Measurements from ENCODE around the gene ADSS2. TPM values are rescaled to one million over a fixed set of nuclear protein-coding genes. Genes with fewer than 3 reads are reported as not detected.
A peak's percentile ranks its signal among the peaks of the same experiment; 100 is the strongest.

The ADSS2 gene
- total RNA-seq, 1 donor from 2014 or later, result 31.9 TPM

GRCh38 chr1:244456586-244456985 is 4.9 kb upstream of the ADSS2 start:
- H3K4me1 Mint-ChIP-seq (ENCODE audit: low read depth, unreplicated experiment), result peaks cover 1% of the 10 kb centered on the region
- H3K27ac Mint-ChIP-seq (ENCODE audit: unreplicated experiment), result no peak overlapping the region
- H3K9me3 Mint-ChIP-seq (ENCODE audit: unreplicated experiment), result peaks cover 2% of the 10 kb centered on the region
- DNase-seq, result no peak
- peaks cover 4% of the 10 kb centered on the region for H3K36me3 Mint-ChIP-seq (ENCODE audit: unreplicated experiment)
- TF ChIP-seq CTCF (IDR thresholded peaks at IDR 0.05; ENCODE audit: partially characterized antibody, unreplicated experiment), result no peak
- peaks cover 6% of the 10 kb centered on the region for H3K27me3 Mint-ChIP-seq (ENCODE audit: unreplicated experiment)
- no peak overlapping the region for H3K4me3 Mint-ChIP-seq (ENCODE audit: unreplicated experiment)

- peaks cover 4% of the 10 kb centered on the region for H3K9me3 Mint-ChIP-seq (ENCODE audit: unreplicated experiment)
- no peak for TF ChIP-seq CTCF (IDR thresholded peaks at IDR 0.05; ENCODE audit: partially characterized antibody, unreplicated experiment)
- peaks cover 4% of the 10 kb centered on the region for H3K36me3 Mint-ChIP-seq (ENCODE audit: unreplicated experiment)
- peaks cover 10% of the 10 kb centered on the region for H3K27me3 Mint-ChIP-seq (ENCODE audit: unreplicated experiment)
- no peak overlapping the region for H3K27ac Mint-ChIP-seq (ENCODE audit: unreplicated experiment)
- no peak for DNase-seq
- H3K4me3 Mint-ChIP-seq (ENCODE audit: unreplicated experiment), result no peak overlapping the region
- H3K4me1 Mint-ChIP-seq (ENCODE audit: low read depth, unreplicated experiment), result peaks cover 11% of the 10 kb centered on the region
These were observed 2.7 kb upstream of the ADSS2 start for GRCh38 chr1:244454412-244454811.

- Mint-ChIP-seq H3K36me3 (ENCODE audit: unreplicated experiment) (peaks cover 4% of the 10 kb centered on the region), H3K27ac (ENCODE audit: unreplicated experiment) (peak overlapping the region; percentile 93), H3K27me3 (ENCODE audit: unreplicated experiment) (peaks cover 10% of the 10 kb centered on the region), H3K9me3 (ENCODE audit: unreplicated experiment) (peaks cover 4% of the 10 kb centered on the region), H3K4me1 (ENCODE audit: low read depth, unreplicated experiment) (peaks cover 14% of the 10 kb centered on the region), H3K4me3 (ENCODE audit: unreplicated experiment) (peak overlapping the region; percentile 86)
- TF ChIP-seq CTCF (IDR thresholded peaks at IDR 0.05; ENCODE audit: partially characterized antibody, unreplicated experiment), result no peak
- DNase-seq, result peak; percentile 99
These were observed 464 bp upstream of the ADSS2 start for GRCh38 chr1:244451951-244452795.

- Mint-ChIP-seq H3K27ac (ENCODE audit: unreplicated experiment) (peak overlapping the region; percentile 92), H3K9me3 (ENCODE audit: unreplicated experiment) (peaks cover 4% of the 10 kb centered on the region), H3K27me3 (ENCODE audit: unreplicated experiment) (peaks cover 10% of the 10 kb centered on the region), H3K4me1 (ENCODE audit: low read depth, unreplicated experiment) (peaks cover 15% of the 10 kb centered on the region), H3K36me3 (ENCODE audit: unreplicated experiment) (peaks cover 4% of the 10 kb centered on the region), H3K4me3 (ENCODE audit: unreplicated experiment) (peak overlapping the region; percentile 96)
- peak; percentile 51 for DNase-seq
- TF ChIP-seq CTCF (IDR thresholded peaks at IDR 0.05; ENCODE audit: partially characterized antibody, unreplicated experiment), result no peak
These were observed 841 bp downstream of the ADSS2 start for GRCh38 chr1:244450597-244451538.
